Measurements from ENCODE around the gene ZNF609. TPM values are rescaled to one million over a fixed set of nuclear protein-coding genes. Genes with fewer than 3 reads are reported as not detected.

ZNF609 gene
- total and polyA plus RNA-seq, 4 donors, result 8.1 to 54.2 (median 22.0) TPM

DNA sequence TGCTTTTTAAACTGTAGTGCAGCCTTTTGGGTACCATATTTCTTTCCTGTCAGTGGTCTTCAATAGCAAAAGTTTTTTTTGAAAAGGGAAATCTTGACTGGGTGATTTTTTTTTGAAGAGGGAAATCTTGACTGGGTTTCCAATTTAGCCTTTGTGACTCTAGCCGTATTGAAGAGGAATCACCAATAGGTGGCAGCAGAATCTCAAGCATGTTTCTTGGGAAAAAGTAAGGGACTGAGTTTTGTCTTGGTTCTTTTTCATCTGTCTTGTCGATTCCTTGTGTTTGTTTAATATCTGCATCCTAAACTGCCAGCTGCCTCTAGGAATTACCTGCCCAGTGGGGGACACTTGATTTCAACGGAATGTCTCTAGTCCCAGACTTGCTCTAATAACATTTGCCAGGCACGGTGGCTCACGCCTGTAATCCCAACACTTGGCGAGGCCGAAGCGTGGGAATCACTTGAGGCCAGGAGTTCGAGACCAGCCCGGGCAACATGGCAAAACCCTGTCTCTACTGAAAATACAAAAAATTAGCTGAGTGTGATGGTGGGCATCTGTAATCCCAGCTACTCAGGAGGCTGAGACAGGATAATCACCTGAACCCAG, 225.9 kb downstream of the ZNF609 start:
- Histone ChIP-seq H3K27me3 (ENCODE audit: control insufficient read depth in 3 of 3, insufficient read depth in 3 of 3, low read length in 2 of 3) (no peaks in the 10 kb centered on the region), H3K9me3 (ENCODE audit: control insufficient read depth in 4 of 4, insufficient read depth in 3 of 4, low read length in 3 of 4) (no peaks in the 10 kb centered on the region), H3K9ac (ENCODE audit: insufficient read depth in 1 of 2, low read length in 2 of 2) (no peak overlapping the region), H3K36me3 (ENCODE audit: control insufficient read depth in 4 of 4, insufficient read depth in 4 of 4, low read length in 4 of 4) (peaks cover 11 to 69% (median 41%) of the 10 kb centered on the region in 4 donors), H3K4me3 (no peak overlapping the region), H3K4me1 (ENCODE audit: control insufficient read depth in 5 of 5, insufficient read depth in 5 of 5, low read length in 5 of 5) (peaks cover 0 to 23% (median 6%) of the 10 kb centered on the region in 5 donors), H3K27ac (ENCODE audit: low read depth in 1 of 2, low read length in 1 of 2) (no peak overlapping the region)
- DNase-seq (peak; percentile 52 to 83 (median 81)), ATAC-seq (ENCODE audit: insufficient read depth, low FRiP score) (no peak)
- TF ChIP-seq, protein P1, sequence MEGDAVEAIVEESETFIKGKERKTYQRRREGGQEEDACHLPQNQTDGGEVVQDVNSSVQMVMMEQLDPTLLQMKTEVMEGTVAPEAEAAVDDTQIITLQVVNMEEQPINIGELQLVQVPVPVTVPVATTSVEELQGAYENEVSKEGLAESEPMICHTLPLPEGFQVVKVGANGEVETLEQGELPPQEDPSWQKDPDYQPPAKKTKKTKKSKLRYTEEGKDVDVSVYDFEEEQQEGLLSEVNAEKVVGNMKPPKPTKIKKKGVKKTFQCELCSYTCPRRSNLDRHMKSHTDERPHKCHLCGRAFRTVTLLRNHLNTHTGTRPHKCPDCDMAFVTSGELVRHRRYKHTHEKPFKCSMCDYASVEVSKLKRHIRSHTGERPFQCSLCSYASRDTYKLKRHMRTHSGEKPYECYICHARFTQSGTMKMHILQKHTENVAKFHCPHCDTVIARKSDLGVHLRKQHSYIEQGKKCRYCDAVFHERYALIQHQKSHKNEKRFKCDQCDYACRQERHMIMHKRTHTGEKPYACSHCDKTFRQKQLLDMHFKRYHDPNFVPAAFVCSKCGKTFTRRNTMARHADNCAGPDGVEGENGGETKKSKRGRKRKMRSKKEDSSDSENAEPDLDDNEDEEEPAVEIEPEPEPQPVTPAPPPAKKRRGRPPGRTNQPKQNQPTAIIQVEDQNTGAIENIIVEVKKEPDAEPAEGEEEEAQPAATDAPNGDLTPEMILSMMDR (IDR thresholded peaks at IDR 0.05; ENCODE audit: control extremely low read depth, extremely low read depth), result peak; percentile 82
- WGBS, 2 donors, result 67 to 71% methylated on average over 10 of the region's 10 CpGs

DNA sequence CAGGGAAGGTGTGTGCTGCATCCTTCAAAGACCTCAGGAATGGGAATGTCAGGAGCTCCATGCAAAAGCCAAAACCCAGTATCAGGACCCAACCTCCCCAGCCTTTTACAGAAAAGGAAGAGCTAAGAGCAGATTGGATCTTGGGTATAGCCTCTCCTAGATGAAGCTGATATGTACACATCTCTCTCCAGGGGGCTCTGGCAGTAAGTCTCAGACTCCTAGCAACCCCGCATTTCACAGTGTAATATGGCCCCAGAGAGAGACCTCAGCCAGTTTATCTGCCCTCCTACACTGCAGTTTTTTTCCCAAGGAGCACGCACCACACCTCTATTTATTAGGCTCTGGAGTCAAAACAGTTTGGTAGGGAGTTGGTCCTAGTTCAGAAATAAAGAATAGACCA, 226.8 kb downstream of the ZNF609 start:
- Histone ChIP-seq H3K4me1 (ENCODE audit: control insufficient read depth in 5 of 5, insufficient read depth in 5 of 5, low read length in 5 of 5) (peaks cover 0 to 25% (median 13%) of the 10 kb centered on the region in 5 donors), H3K9me3 (ENCODE audit: control insufficient read depth in 4 of 4, insufficient read depth in 3 of 4, low read length in 3 of 4) (no peaks in the 10 kb centered on the region), H3K36me3 (ENCODE audit: control insufficient read depth in 4 of 4, insufficient read depth in 4 of 4, low read length in 4 of 4) (peaks cover 11 to 61% (median 40%) of the 10 kb centered on the region in 4 donors), H3K27me3 (ENCODE audit: control insufficient read depth in 3 of 3, insufficient read depth in 3 of 3, low read length in 2 of 3) (no peaks in the 10 kb centered on the region), H3K27ac (ENCODE audit: low read depth in 1 of 2, low read length in 1 of 2) (no peak overlapping the region), H3K9ac (ENCODE audit: insufficient read depth in 1 of 2, low read length in 2 of 2) (peak overlapping the region in 1 of 2 donors; percentile 44), H3K4me3 (no peak overlapping the region)
- DNase-seq (no peak), ATAC-seq (ENCODE audit: insufficient read depth, low FRiP score) (no peak)
- TF ChIP-seq, protein P1 (IDR thresholded peaks at IDR 0.05; ENCODE audit: control extremely low read depth, extremely low read depth), result no peak
- WGBS, 2 donors, result 93 to 94% methylated on average over 2 of the region's 2 CpGs

DNA sequence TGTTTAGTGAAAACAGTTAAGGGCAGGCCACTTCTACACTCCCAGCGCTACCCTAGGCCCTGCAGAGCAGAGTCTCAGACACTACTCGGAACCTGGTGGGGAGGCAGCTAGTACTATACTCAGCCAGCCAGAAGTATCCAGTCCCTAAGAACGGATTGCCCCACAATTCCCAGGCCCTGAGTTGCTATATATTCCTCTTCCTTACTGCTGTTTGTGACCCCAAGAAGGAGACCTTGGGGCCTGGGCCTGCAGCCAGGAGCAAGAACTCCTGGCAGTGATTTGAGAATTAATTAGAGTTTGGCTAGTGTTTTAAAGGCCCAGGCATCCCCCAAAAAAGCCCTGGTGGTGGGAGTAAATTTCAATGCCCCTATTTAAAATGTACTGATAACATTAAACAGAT, 227.3 kb downstream of the ZNF609 start:
- Histone ChIP-seq H3K27ac (ENCODE audit: low read depth in 1 of 2, low read length in 1 of 2) (peak overlapping the region in 1 of 2 donors; percentile 52), H3K9me3 (ENCODE audit: control insufficient read depth in 4 of 4, insufficient read depth in 3 of 4, low read length in 3 of 4) (no peaks in the 10 kb centered on the region), H3K4me3 (no peak overlapping the region), H3K27me3 (ENCODE audit: control insufficient read depth in 3 of 3, insufficient read depth in 3 of 3, low read length in 2 of 3) (no peaks in the 10 kb centered on the region), H3K4me1 (ENCODE audit: control insufficient read depth in 5 of 5, insufficient read depth in 5 of 5, low read length in 5 of 5) (peaks cover 0 to 27% (median 15%) of the 10 kb centered on the region in 5 donors), H3K9ac (ENCODE audit: insufficient read depth in 1 of 2, low read length in 2 of 2) (peak overlapping the region in 1 of 2 donors; percentile 44), H3K36me3 (ENCODE audit: control insufficient read depth in 4 of 4, insufficient read depth in 4 of 4, low read length in 4 of 4) (peaks cover 7 to 58% (median 36%) of the 10 kb centered on the region in 4 donors)
- TF ChIP-seq, protein P1 (IDR thresholded peaks at IDR 0.05; ENCODE audit: control extremely low read depth, extremely low read depth), result no peak
- ATAC-seq (ENCODE audit: insufficient read depth, low FRiP score) (no peak), DNase-seq (no peak)
- 87 to 90% methylated on average over 3 of the region's 3 CpGs for WGBS, 2 donors
